Measurements from ENCODE around the gene TCP1.

TCP1 gene

GRCh38 chr6:159789377-159790148 is at the start of gene TCP1:
TSS of gene TCP1 (minus strand) at chr6:159789602. CDS start at chr6:159789468, 134 bp downstream.
- TF ChIP-seq CTCF (conservative IDR thresholded peaks at IDR 0.05; ENCODE audit: low read depth, low read length), result no peak
- peak within 1 kb of the TSS; percentile 100 for H3K4me3 ChIP-seq (ENCODE audit: low read depth, low read length)
- peak; percentile 100 for DNase-seq (ENCODE audit: low read depth)

- H3K4me3 ChIP-seq (ENCODE audit: low read depth, low read length), result no peak overlapping the region
- no peak for TF ChIP-seq CTCF (conservative IDR thresholded peaks at IDR 0.05; ENCODE audit: low read depth, low read length)
- DNase-seq (ENCODE audit: low read depth), result no peak
Observed at GRCh38 chr6:159838020-159838744, 48.8 kb upstream of the TCP1 start.

- H3K4me3 ChIP-seq (ENCODE audit: low read depth, low read length), result no peak overlapping the region
- TF ChIP-seq CTCF (conservative IDR thresholded peaks at IDR 0.05; ENCODE audit: low read depth, low read length), result no peak
- no peak for DNase-seq (ENCODE audit: low read depth)
Observed at GRCh38 chr6:159837511-159837910, 48.1 kb upstream of the TCP1 start.

- DNase-seq (ENCODE audit: low read depth), result no peak
- no peak overlapping the region for H3K4me3 ChIP-seq (ENCODE audit: low read depth, low read length)
- TF ChIP-seq CTCF (conservative IDR thresholded peaks at IDR 0.05; ENCODE audit: low read depth, low read length), result no peak
Observed at GRCh38 chr6:159836718-159837490, 47.5 kb upstream of the TCP1 start.

GRCh38 chr6:159833997-159834603 is 44.7 kb upstream of the TCP1 start:
- no peak for TF ChIP-seq CTCF (conservative IDR thresholded peaks at IDR 0.05; ENCODE audit: low read depth, low read length)
- DNase-seq (ENCODE audit: low read depth), result no peak
- no peak overlapping the region for H3K4me3 ChIP-seq (ENCODE audit: low read depth, low read length)

GRCh38 chr6:159833556-159833955 is 44.2 kb upstream of the TCP1 start:
- TF ChIP-seq CTCF (conservative IDR thresholded peaks at IDR 0.05; ENCODE audit: low read depth, low read length), result no peak
- peak; percentile 27 for DNase-seq (ENCODE audit: low read depth)
- H3K4me3 ChIP-seq (ENCODE audit: low read depth, low read length), result no peak overlapping the region

All from choroid plexus epithelial cell (primary cell).